Measurements from ENCODE around the gene SLC25A15. TPM values are rescaled to one million over a fixed set of nuclear protein-coding genes. Genes with fewer than 3 reads are reported as not detected.
A peak's percentile ranks its signal among the peaks of the same experiment; 100 is the strongest.

Gene SLC25A15
- total RNA-seq, 1 experiment from 2014 or later: 19.6 TPM

GRCh38 chr13:40764587-40765403, 24.6 kb upstream of the SLC25A15 start:
- no peak for TF ChIP-seq EZH2 (IDR thresholded peaks at IDR 0.05; ENCODE audit: borderline replicate concordance, low read depth, low read length, poor library complexity, severe bottlenecking)
- no peak for TF ChIP-seq CTCF (conservative IDR thresholded peaks at IDR 0.05; ENCODE audit: low read depth, low read length)
- no peaks in the 10 kb centered on the region for H3K27me3 ChIP-seq (replicated peaks; ENCODE audit: insufficient read depth, low read depth, low read length, poor library complexity)
- DNase-seq (ENCODE audit: low spot score): no peak
- peaks cover 2% of the 10 kb centered on the region for H3K4me1 ChIP-seq (ENCODE audit: insufficient read depth, low read length, poor library complexity, severe bottlenecking)
- no peak overlapping the region for H3K4me3 ChIP-seq (ENCODE audit: low read depth, low read length, poor library complexity, severe bottlenecking)
- BruUV-seq (replicated peaks): no TSS peak
- ChIA-PET CTCF (no interaction called here), POLR2A (ENCODE audit: low non-redundant PET) (no interaction called here)
- peaks cover 8% of the 10 kb centered on the region for H3K36me3 ChIP-seq (ENCODE audit: insufficient read depth, low read length, poor library complexity, severe bottlenecking)
- intact Hi-C loops (cut with micrococcal nuclease; ENCODE audit: unreplicated experiment): no loop called here
- no peaks in the 10 kb centered on the region for H3K9me3 ChIP-seq (ENCODE audit: low read depth, low read length, poor library complexity, severe bottlenecking)
- H3K27ac ChIP-seq (ENCODE audit: low read depth, low read length, poor library complexity, severe bottlenecking): no peak overlapping the region

- Histone ChIP-seq H3K4me3 (ENCODE audit: low read depth, low read length, poor library complexity, severe bottlenecking) (no peak overlapping the region), H3K36me3 (ENCODE audit: insufficient read depth, low read length, poor library complexity, severe bottlenecking) (peaks cover 8% of the 10 kb centered on the region), H3K9me3 (ENCODE audit: low read depth, low read length, poor library complexity, severe bottlenecking) (no peaks in the 10 kb centered on the region), H3K27me3 (replicated peaks; ENCODE audit: insufficient read depth, low read depth, low read length, poor library complexity) (no peaks in the 10 kb centered on the region), H3K4me1 (ENCODE audit: insufficient read depth, low read length, poor library complexity, severe bottlenecking) (peaks cover 3% of the 10 kb centered on the region), H3K27ac (ENCODE audit: low read depth, low read length, poor library complexity, severe bottlenecking) (no peak overlapping the region)
- CTCF ChIA-PET: no interaction called here
- TF ChIP-seq CTCF (conservative IDR thresholded peaks at IDR 0.05; ENCODE audit: low read depth, low read length) (no peak), EZH2 (IDR thresholded peaks at IDR 0.05; ENCODE audit: borderline replicate concordance, low read depth, low read length, poor library complexity, severe bottlenecking) (no peak)
- BruUV-seq (replicated peaks): no TSS peak
- POLR2A ChIA-PET (ENCODE audit: low non-redundant PET): no interaction called here
- DNase-seq (ENCODE audit: low spot score): no peak
- intact Hi-C loops (cut with micrococcal nuclease; ENCODE audit: unreplicated experiment): no loop called here
These were observed 23.8 kb upstream of the SLC25A15 start for GRCh38 chr13:40765602-40766001.

GRCh38 chr13:40769970-40770369, 19.4 kb upstream of the SLC25A15 start:
- no peak for DNase-seq (ENCODE audit: low spot score)
- peak overlapping the region; percentile 86 for H3K4me3 ChIP-seq (ENCODE audit: low read depth, low read length, poor library complexity, severe bottlenecking)
- peaks cover 7% of the 10 kb centered on the region for H3K36me3 ChIP-seq (ENCODE audit: insufficient read depth, low read length, poor library complexity, severe bottlenecking)
- CTCF ChIA-PET: no interaction called here
- no peak for TF ChIP-seq EZH2 (IDR thresholded peaks at IDR 0.05; ENCODE audit: borderline replicate concordance, low read depth, low read length, poor library complexity, severe bottlenecking)
- TF ChIP-seq CTCF (conservative IDR thresholded peaks at IDR 0.05; ENCODE audit: low read depth, low read length): no peak
- intact Hi-C loops (cut with micrococcal nuclease; ENCODE audit: unreplicated experiment): loop anchor here (10.0 kb wide), 1 partner anchor 1085 kb away; no protein-coding TSS in a partner anchor
- peaks cover 3% of the 10 kb centered on the region for H3K4me1 ChIP-seq (ENCODE audit: insufficient read depth, low read length, poor library complexity, severe bottlenecking)
- POLR2A ChIA-PET (ENCODE audit: low non-redundant PET): no interaction called here
- H3K27me3 ChIP-seq (replicated peaks; ENCODE audit: insufficient read depth, low read depth, low read length, poor library complexity): no peaks in the 10 kb centered on the region
- BruUV-seq (replicated peaks): TSS peak; percentile 61
- no peaks in the 10 kb centered on the region for H3K9me3 ChIP-seq (ENCODE audit: low read depth, low read length, poor library complexity, severe bottlenecking)
- H3K27ac ChIP-seq (ENCODE audit: low read depth, low read length, poor library complexity, severe bottlenecking): no peak overlapping the region

All from A673 (cell line).